ENCODE measurements around the gene SMIM3.
A peak's percentile ranks its signal among the peaks of the same experiment; 100 is the strongest.
"Not testable (repeated sequence)": the region's sequence is repeated elsewhere in the genome, so short reads cannot be mapped to it uniquely, and the experiment has no call there.

SMIM3 gene

GRCh38 chr5:150791536-150791935, 13.0 kb downstream of the SMIM3 start:
- no peak for TF ChIP-seq CTCF (IDR thresholded peaks at IDR 0.05; ENCODE audit: insufficient read depth, low read depth, low read length, missing control alignments)
- DNase-seq (ENCODE audit: low read depth): no peak
- no peak overlapping the region for H3K4me3 ChIP-seq (ENCODE audit: low read length)

GRCh38 chr5:150793423-150793888, 14.9 kb downstream of the SMIM3 start:
- not testable (repeated sequence) for H3K4me3 ChIP-seq (ENCODE audit: low read length); DNase-seq (ENCODE audit: low read depth)

GRCh38 chr5:150794927-150795326, 16.4 kb downstream of the SMIM3 start:
- no peak for TF ChIP-seq CTCF (IDR thresholded peaks at IDR 0.05; ENCODE audit: insufficient read depth, low read depth, low read length, missing control alignments)
- no peak overlapping the region for H3K4me3 ChIP-seq (ENCODE audit: low read length)
- DNase-seq (ENCODE audit: low read depth): no peak

- no peak for DNase-seq (ENCODE audit: low read depth)
- no peak overlapping the region for H3K4me3 ChIP-seq (ENCODE audit: low read length)
- no peak for TF ChIP-seq CTCF (IDR thresholded peaks at IDR 0.05; ENCODE audit: insufficient read depth, low read depth, low read length, missing control alignments)
These were observed 18.8 kb downstream of the SMIM3 start for GRCh38 chr5:150797384-150797783.

GRCh38 chr5:150801117-150801927, 22.8 kb downstream of the SMIM3 start:
- peak; percentile 53 for TF ChIP-seq CTCF (IDR thresholded peaks at IDR 0.05; ENCODE audit: insufficient read depth, low read depth, low read length, missing control alignments)
- peak; percentile 78 for DNase-seq (ENCODE audit: low read depth)
- peak overlapping the region; percentile 40 for H3K4me3 ChIP-seq (ENCODE audit: low read length)

- DNase-seq (ENCODE audit: low read depth): no peak
- no peak for TF ChIP-seq CTCF (IDR thresholded peaks at IDR 0.05; ENCODE audit: insufficient read depth, low read depth, low read length, missing control alignments)
- H3K4me3 ChIP-seq (ENCODE audit: low read length): no peak overlapping the region
These were observed 25.8 kb downstream of the SMIM3 start for GRCh38 chr5:150804388-150804787.

GRCh38 chr5:150809363-150809762, 30.8 kb downstream of the SMIM3 start:
- no peak for TF ChIP-seq CTCF (IDR thresholded peaks at IDR 0.05; ENCODE audit: insufficient read depth, low read depth, low read length, missing control alignments)
- no peak for DNase-seq (ENCODE audit: low read depth)
- H3K4me3 ChIP-seq (ENCODE audit: low read length): no peak overlapping the region

Measured in epithelial cell of esophagus (primary cell).